Cardiac fibroblast (primary cell): ENCODE data around the gene DHX34.
"Not testable (repeated sequence)": the region's sequence is repeated elsewhere in the genome, so short reads cannot be mapped to it uniquely, and the experiment has no call there.

Experiments
- DNase-seq, 2 donors: peaks; one replicate each; pipeline versions ENCODE4 v3.0.0 to v3.0.0-alpha.2; 2010; ENCODE audit warnings: low read depth in 2 of 2
- H3K4me3 ChIP-seq, 2 donors: replicated peaks in 1 of 2; 1 replicate in 1 of 2; 2 replicates in 1 of 2; pipeline ENCODE4 v1.5.1; 2011; ENCODE audit warnings: low read depth in 2 of 2, low read length in 2 of 2, mild to moderate bottlenecking in 2 of 2, moderate library complexity in 1 of 2
- CTCF ChIP-seq: IDR thresholded peaks from one replicate; pipeline ENCODE4 v1.5.1; 2011; ENCODE audit warnings: low read depth, mild to moderate bottlenecking, low read length, inconsistent platforms

DHX34 gene

GRCh38 chr19:47411101-47411500 is 62.0 kb downstream of the DHX34 start:
- H3K4me3 ChIP-seq, result no peak overlapping the region
- no peak for DNase-seq
- TF ChIP-seq CTCF, result no peak

- not testable (repeated sequence) for H3K4me3 ChIP-seq, DNase-seq
These were observed 62.6 kb downstream of the DHX34 start for GRCh38 chr19:47411696-47412095.

- no peak overlapping the region for H3K4me3 ChIP-seq
- TF ChIP-seq CTCF, result no peak
- no peak for DNase-seq
These were observed 64.8 kb downstream of the DHX34 start for GRCh38 chr19:47413941-47414340.

- DNase-seq, result no peak
- no peak for TF ChIP-seq CTCF
- no peak overlapping the region for H3K4me3 ChIP-seq
These were observed 65.4 kb downstream of the DHX34 start for GRCh38 chr19:47414469-47414868.

- no peak for DNase-seq
- no peak for TF ChIP-seq CTCF
- H3K4me3 ChIP-seq, result no peak overlapping the region
These were observed 67.0 kb downstream of the DHX34 start for GRCh38 chr19:47415953-47416642.

- no peak overlapping the region for H3K4me3 ChIP-seq
- no peak for TF ChIP-seq CTCF
- DNase-seq, result no peak
These were observed 67.5 kb downstream of the DHX34 start for GRCh38 chr19:47416643-47416985.

- DNase-seq, result no peak
- peak overlapping the region in 1 of 2 donors; percentile 75 for H3K4me3 ChIP-seq
- no peak for TF ChIP-seq CTCF
These were observed 68.1 kb downstream of the DHX34 start for GRCh38 chr19:47417107-47417745.
